Vagina (tissue), 2 donors: ENCODE data around the gene LTA. TPM values are rescaled to one million over a fixed set of nuclear protein-coding genes. Genes with fewer than 3 reads are reported as not detected.

ENCODE experiments used
- DNase-seq, 2 donors: peaks; one replicate each; pipeline ENCODE4 v3.0.0-alpha.2; 2017; ENCODE audit errors: extremely low spot score in 2 of 2
- H3K27ac ChIP-seq: fragments of 200-600 bp; sonication (generic); one replicate; pipeline ENCODE4 v1.5.1; 2019
- H3K27me3 ChIP-seq: fragments of 200-600 bp; sonication (generic); one replicate; pipeline ENCODE4 v1.5.1; 2019
- H3K36me3 ChIP-seq, 2 donors: fragments of 200-600 bp; sonication (generic); one replicate each; pipeline ENCODE4 v1.5.1; 2017 to 2019
- H3K4me1 ChIP-seq: fragments of 200-600 bp; sonication (generic); one replicate; pipeline ENCODE4 v1.5.1; 2019
- H3K4me3 ChIP-seq, 2 donors: fragments of 200-600 bp; sonication (generic); 1 replicate in 1 of 2; 2 replicates in 1 of 2; pipeline ENCODE4 v1.5.1; 2016 to 2019
- H3K9me3 ChIP-seq: fragments of 200-600 bp; sonication (generic); one replicate; pipeline ENCODE4 v1.5.1; 2019
- CTCF ChIP-seq, 3 experiments: fragments of 450-650 bp in 2 of 3; fragments of 200-600 bp in 1 of 3; sonication (generic) in 1 of 3; IDR thresholded peaks; one replicate each; pipeline ENCODE4 v1.5.1; 2017 to 2019; ENCODE audit warnings: antibody characterized with exemption in 3 of 3, mild to moderate bottlenecking in 2 of 3, moderate library complexity in 2 of 3
- POLR2A ChIP-seq, 2 donors: fragments of 450-650 bp; IDR thresholded peaks; one replicate each; pipeline ENCODE4 v1.6.1; 2017; ENCODE audit warnings: antibody characterized with exemption in 2 of 2, mild to moderate bottlenecking in 2 of 2, moderate library complexity in 2 of 2
- POLR2AphosphoS5 ChIP-seq, 2 donors: sonication (generic); formaldehyde crosslinking; IDR thresholded peaks; one replicate each; pipeline ENCODE4 v1.9.0; 2017; ENCODE audit warnings: antibody characterized with exemption in 2 of 2, mild to moderate bottlenecking in 2 of 2, low read depth in 1 of 2; ENCODE audit not compliant: insufficient read depth in 1 of 2
- intact Hi-C: fragments of 100-400 bp; cut with DNase I; formaldehyde crosslinking; loops from one replicate; pipeline ENCODE4 v1.15.1; 2023
- total RNA-seq: library from RNA; depleted of rRNA; stranded (reverse); fragments of >200 nt; gene quantifications from one replicate; pipeline ENCODE4 v1.2.3, GENCODE V29; 2016

The LTA gene
- total RNA-seq, result not detected

GRCh38 chr6:31572041-31572911, at the start of gene LTA:
LTA (plus strand) TSS chr6:31572289; CDS start chr6:31572743, 454 bp downstream.
- Histone ChIP-seq H3K27ac (no peak within 1 kb of the TSS), H3K27me3 (no peaks in the 10 kb centered on the region), H3K36me3 (no peaks in the 10 kb centered on the region), H3K9me3 (no peaks in the 10 kb centered on the region), H3K4me3 (no peak within 1 kb of the TSS), H3K4me1 (no peaks in the 10 kb centered on the region)
- DNase-seq, result no peak
- intact Hi-C loops, result no loop called here
- TF ChIP-seq CTCF (IDR thresholded peaks at IDR 0.05), result no peak
- no peak for TF ChIP-seq POLR2A (IDR thresholded peaks at IDR 0.05)
- no peak for TF ChIP-seq POLR2AphosphoS5 (IDR thresholded peaks at IDR 0.05; ENCODE audit: insufficient read depth in 1 of 2, low read depth in 1 of 2)

GRCh38 chr6:31525553-31525931, 46.5 kb upstream of the LTA start:
- H3K27me3 ChIP-seq, result no peaks in the 10 kb centered on the region
- TF ChIP-seq POLR2AphosphoS5 (IDR thresholded peaks at IDR 0.05; ENCODE audit: insufficient read depth in 1 of 2, low read depth in 1 of 2), result no peak
- no peak for TF ChIP-seq CTCF (IDR thresholded peaks at IDR 0.05)
- TF ChIP-seq POLR2A (IDR thresholded peaks at IDR 0.05), result no peak
- H3K27ac ChIP-seq, result no peak overlapping the region
- no peaks in the 10 kb centered on the region for H3K4me1 ChIP-seq
- H3K36me3 ChIP-seq, result peaks cover 0 to 9% of the 10 kb centered on the region in 2 donors
- no peaks in the 10 kb centered on the region for H3K9me3 ChIP-seq
- intact Hi-C loops, result no loop called here
- no peak overlapping the region for H3K4me3 ChIP-seq
- no peak for DNase-seq

GRCh38 chr6:31525932-31526591, 46.0 kb upstream of the LTA start:
- Histone ChIP-seq H3K36me3 (peaks cover 0 to 14% of the 10 kb centered on the region in 2 donors), H3K27me3 (no peaks in the 10 kb centered on the region), H3K4me3 (no peak overlapping the region), H3K4me1 (no peaks in the 10 kb centered on the region), H3K27ac (no peak overlapping the region), H3K9me3 (no peaks in the 10 kb centered on the region)
- no peak for DNase-seq
- intact Hi-C loops, result no loop called here
- TF ChIP-seq POLR2A (IDR thresholded peaks at IDR 0.05) (no peak), POLR2AphosphoS5 (IDR thresholded peaks at IDR 0.05; ENCODE audit: insufficient read depth in 1 of 2, low read depth in 1 of 2) (no peak), CTCF (IDR thresholded peaks at IDR 0.05) (no peak)

GRCh38 chr6:31528307-31528777, 43.7 kb upstream of the LTA start:
- peaks cover 0 to 37% of the 10 kb centered on the region in 2 donors for H3K36me3 ChIP-seq
- no peaks in the 10 kb centered on the region for H3K4me1 ChIP-seq
- intact Hi-C loops, result no loop called here
- no peaks in the 10 kb centered on the region for H3K27me3 ChIP-seq
- no peak overlapping the region for H3K27ac ChIP-seq
- TF ChIP-seq POLR2AphosphoS5 (IDR thresholded peaks at IDR 0.05; ENCODE audit: insufficient read depth in 1 of 2, low read depth in 1 of 2) (no peak), POLR2A (IDR thresholded peaks at IDR 0.05) (no peak), CTCF (IDR thresholded peaks at IDR 0.05) (no peak)
- no peaks in the 10 kb centered on the region for H3K9me3 ChIP-seq
- no peak for DNase-seq
- no peak overlapping the region for H3K4me3 ChIP-seq
